LHCN-M2 (cell line): ENCODE measurements around the gene C20orf204. TPM values are rescaled to one million over a fixed set of nuclear protein-coding genes. Genes with fewer than 3 reads are reported as not detected.
A peak's percentile ranks its signal among the peaks of the same experiment; 100 is the strongest.
"Not testable (repeated sequence)": the region's sequence is repeated elsewhere in the genome, so short reads cannot be mapped to it uniquely, and the experiment has no call there.

Experiments used
- DNase-seq: peaks from one replicate; pipeline ENCODE4 v3.0.0-alpha.2; 2012; ENCODE audit warnings: low read depth
- total RNA-seq: library from RNA; depleted of rRNA; stranded (reverse); fragments of >200 nt; gene quantifications from 2 replicates; pipeline ENCODE4 v1.2.3, GENCODE V29; 2014; rRNA removed

The C20orf204 gene
- total RNA-seq, 1 experiment from 2014 or later: 0.17 TPM

GRCh38 chr20:64083378-64083803, 47.4 kb downstream of the C20orf204 start:
- peak; percentile 49 for DNase-seq

GRCh38 chr20:64083804-64084684, 48.1 kb downstream of the C20orf204 start, which contains the start of gene LKAAEAR1:
TSS of gene LKAAEAR1 (minus strand) at chr20:64084398. CDS start at chr20:64084219, 179 bp downstream.
- DNase-seq: no peak

- no peak for DNase-seq
These were observed 48.7 kb downstream of the C20orf204 start for GRCh38 chr20:64084685-64085152.

- DNase-seq: no peak
These were observed 50.8 kb downstream of the C20orf204 start for GRCh38 chr20:64086801-64087200.

GRCh38 chr20:64087226-64087825, 51.3 kb downstream of the C20orf204 start:
- not testable (repeated sequence) for DNase-seq

GRCh38 chr20:64088586-64088985, 52.6 kb downstream of the C20orf204 start:
- DNase-seq: not testable (repeated sequence)

Other genes starting within 250 kb of the C20orf204 start
- 7.6 and 9.1 TPM in 2 replicates for gene ZBTB46, start 204.9 kb upstream of the C20orf204 start, total RNA-seq
- gene ABHD16B, start 174.7 kb upstream of the C20orf204 start, total RNA-seq: not detected in 2 replicates
- 118 and 119 TPM in 2 replicates for gene TPD52L2, start 170.9 kb upstream of the C20orf204 start, total RNA-seq
- 63.2 and 64.1 TPM in 2 replicates for gene DNAJC5, start 141.1 kb upstream of the C20orf204 start, total RNA-seq
- 17.4 and 22.8 TPM in 2 replicates for gene UCKL1, start 79.8 kb upstream of the C20orf204 start, total RNA-seq
- 10.7 and 13.2 TPM in 2 replicates for gene ZNF512B, start 66.3 kb upstream of the C20orf204 start, total RNA-seq
- gene SAMD10, start 56.5 kb upstream of the C20orf204 start, total RNA-seq: 1.2 and 3.1 TPM in 2 replicates
- 50.1 and 60.4 TPM in 2 replicates for gene PRPF6, start 55.0 kb upstream of the C20orf204 start, total RNA-seq
- not detected in 2 replicates for gene SOX18, start 13.5 kb downstream of the C20orf204 start, total RNA-seq
- 30.7 and 41.1 TPM in 2 replicates for gene TCEA2, start 27.0 kb downstream of the C20orf204 start, total RNA-seq
- 26.9 and 34.5 TPM in 2 replicates for gene RGS19, start 43.3 kb downstream of the C20orf204 start, total RNA-seq
- gene OPRL1, start 43.9 kb downstream of the C20orf204 start, total RNA-seq: 0.92 and 1.2 TPM in 2 replicates
- 0.40 and 1.7 TPM in 2 replicates for gene LKAAEAR1, start 48.2 kb downstream of the C20orf204 start, total RNA-seq
- not detected in 2 replicates for gene NPBWR2, start 71.4 kb downstream of the C20orf204 start, total RNA-seq
- not detected in 2 replicates for gene MYT1, start 128.3 kb downstream of the C20orf204 start, total RNA-seq
- gene PCMTD2, start 219.6 kb downstream of the C20orf204 start, total RNA-seq: 39.1 and 56.6 TPM in 2 replicates